Ishikawa (cell line): ENCODE data around the gene GRM3.

Experiments used
- CEBPB ChIP-seq: IDR thresholded peaks from 2 replicates; pipeline ENCODE4 v1.6.1; 2012
- CREB1 ChIP-seq: IDR thresholded peaks from 2 replicates; pipeline ENCODE4 v1.6.1; 2012; ENCODE audit warnings: low read depth
- EGR1 ChIP-seq: IDR thresholded peaks from 2 replicates; pipeline ENCODE4 v1.6.1; 2012
- EP300 ChIP-seq: IDR thresholded peaks from 2 replicates; pipeline ENCODE4 v1.6.1; 2012; ENCODE audit warnings: borderline replicate concordance
- FOXM1 ChIP-seq: IDR thresholded peaks from 2 replicates; pipeline ENCODE4 v1.6.1; 2012; ENCODE audit warnings: low read depth, borderline replicate concordance
- MAX ChIP-seq: IDR thresholded peaks from 2 replicates; pipeline ENCODE4 v1.6.1; 2012
- NFIC ChIP-seq: IDR thresholded peaks from 2 replicates; pipeline ENCODE4 v1.6.1; 2012
- RAD21 ChIP-seq: IDR thresholded peaks from 2 replicates; pipeline ENCODE4 v1.6.1; 2012; ENCODE audit warnings: low read depth
- REST ChIP-seq: IDR thresholded peaks from 2 replicates; pipeline ENCODE4 v1.6.1; 2012; ENCODE audit warnings: low read depth, mild to moderate bottlenecking
- TAF1 ChIP-seq: IDR thresholded peaks from 2 replicates; pipeline ENCODE4 v1.6.1; 2012; ENCODE audit warnings: low read depth, mild to moderate bottlenecking
- TCF12 ChIP-seq: IDR thresholded peaks from 2 replicates; pipeline ENCODE4 v1.6.1; 2012; ENCODE audit warnings: low read depth
- TEAD4 ChIP-seq: IDR thresholded peaks from 2 replicates; pipeline ENCODE4 v1.6.1; 2012
- USF1 ChIP-seq: IDR thresholded peaks from 2 replicates; pipeline ENCODE4 v1.6.1; 2012
- YY1 ChIP-seq: IDR thresholded peaks from 2 replicates; pipeline ENCODE4 v1.6.1; 2012; ENCODE audit warnings: low read depth
- ZBTB7A ChIP-seq: IDR thresholded peaks from 2 replicates; pipeline ENCODE4 v1.6.1; 2012; ENCODE audit warnings: low read depth

Gene GRM3

GRCh38 chr7:86775203-86775602 is 131.5 kb downstream of the GRM3 start:
- TF ChIP-seq CEBPB: no peak
- TF ChIP-seq TCF12: no peak
- no peak for TF ChIP-seq MAX
- no peak for TF ChIP-seq CREB1
- TF ChIP-seq TEAD4: no peak
- no peak for TF ChIP-seq NFIC
- TF ChIP-seq REST: no peak
- no peak for TF ChIP-seq USF1
- TF ChIP-seq EP300: no peak
- no peak for TF ChIP-seq RAD21
- TF ChIP-seq FOXM1: no peak
- TF ChIP-seq YY1: no peak

- TF ChIP-seq ZBTB7A: no peak
- no peak for TF ChIP-seq RAD21
- no peak for TF ChIP-seq CEBPB
- no peak for TF ChIP-seq USF1
- no peak for TF ChIP-seq TAF1
- TF ChIP-seq FOXM1: no peak
Measured at GRCh38 chr7:86776136-86776535, 132.4 kb downstream of the GRM3 start.

GRCh38 chr7:86778271-86778670 is 134.6 kb downstream of the GRM3 start:
- TF ChIP-seq YY1 (no peak), TCF12 (no peak), NFIC (no peak), EP300 (no peak), USF1 (no peak), REST (no peak), CREB1 (no peak), FOXM1 (no peak), CEBPB (no peak), TAF1 (no peak), RAD21 (no peak), TEAD4 (no peak), MAX (no peak), ZBTB7A (no peak), EGR1 (no peak)

GRCh38 chr7:86784765-86785164 is 141.1 kb downstream of the GRM3 start:
- no peak for TF ChIP-seq TAF1
- no peak for TF ChIP-seq CREB1
- no peak for TF ChIP-seq USF1
- TF ChIP-seq NFIC: no peak
- TF ChIP-seq REST: no peak
- no peak for TF ChIP-seq EP300
- no peak for TF ChIP-seq YY1

GRCh38 chr7:86785641-86786040 is 141.9 kb downstream of the GRM3 start:
- TF ChIP-seq TCF12 (no peak), EGR1 (no peak), EP300 (no peak), CREB1 (no peak), YY1 (no peak), FOXM1 (no peak), MAX (no peak), REST (no peak), RAD21 (no peak), TAF1 (no peak), USF1 (no peak), CEBPB (no peak), ZBTB7A (no peak), TEAD4 (no peak)
